Activated CD8-positive, alpha-beta memory T cell treated with anti-CD3 and anti-CD28 coated beads for 4 hours (primary cell): ENCODE measurements around the gene CAMTA1.

ENCODE experiments used
- DNase-seq, 2 donors: peaks; one replicate each; pipeline ENCODE4 v3.0.0-alpha.2; 2020; ENCODE audit warnings: low read depth in 2 of 2

CAMTA1 gene

GRCh38 chr1:7107109-7107830 lies 322.0 kb downstream of the CAMTA1 start:
- no peak for DNase-seq

GRCh38 chr1:7108251-7108650 lies 323.0 kb downstream of the CAMTA1 start:
- no peak for DNase-seq

- DNase-seq = no peak
Observed at GRCh38 chr1:7109901-7110300, 324.6 kb downstream of the CAMTA1 start.

GRCh38 chr1:7110321-7110720 lies 325.1 kb downstream of the CAMTA1 start:
- no peak for DNase-seq

- DNase-seq = no peak
Observed at GRCh38 chr1:7111853-7112252, 326.6 kb downstream of the CAMTA1 start.

- DNase-seq = no peak
Observed at GRCh38 chr1:7113136-7113535, 327.9 kb downstream of the CAMTA1 start.

GRCh38 chr1:7113822-7114221 lies 328.6 kb downstream of the CAMTA1 start:
- DNase-seq = no peak

- DNase-seq = no peak
Observed at GRCh38 chr1:7116001-7116400, 330.7 kb downstream of the CAMTA1 start.

- no peak for DNase-seq
Observed at GRCh38 chr1:7117399-7118281, 332.4 kb downstream of the CAMTA1 start.

- no peak for DNase-seq
Observed at GRCh38 chr1:7119156-7119555, 333.9 kb downstream of the CAMTA1 start.

- DNase-seq = no peak
Observed at GRCh38 chr1:7120863-7121621, 335.8 kb downstream of the CAMTA1 start.

- DNase-seq = no peak
Observed at GRCh38 chr1:7121622-7121988, 336.4 kb downstream of the CAMTA1 start.

- no peak for DNase-seq
Observed at GRCh38 chr1:7127322-7128075, 342.2 kb downstream of the CAMTA1 start.

GRCh38 chr1:7128293-7128692 lies 343.0 kb downstream of the CAMTA1 start:
- no peak for DNase-seq

- DNase-seq = no peak
Observed at GRCh38 chr1:7130127-7130526, 344.9 kb downstream of the CAMTA1 start.

GRCh38 chr1:7135493-7135892 lies 350.2 kb downstream of the CAMTA1 start:
- DNase-seq = no peak

GRCh38 chr1:7136166-7136953 lies 351.1 kb downstream of the CAMTA1 start:
- DNase-seq = no peak

GRCh38 chr1:7140251-7140650 lies 355.0 kb downstream of the CAMTA1 start:
- DNase-seq = no peak

- DNase-seq = no peak
Observed at GRCh38 chr1:7145947-7146346, 360.7 kb downstream of the CAMTA1 start.

GRCh38 chr1:7146710-7147109 lies 361.5 kb downstream of the CAMTA1 start:
- no peak for DNase-seq
